ENCODE data around the gene PTCRA. TPM values are rescaled to one million over a fixed set of nuclear protein-coding genes. Genes with fewer than 3 reads are reported as not detected.
"Not testable (repeated sequence)": the region's sequence is repeated elsewhere in the genome, so short reads cannot be mapped to it uniquely, and the experiment has no call there.

The PTCRA gene
- polyA plus RNA-seq, 4 donors: 0.27 to 0.47 (median 0.39) TPM

DNA sequence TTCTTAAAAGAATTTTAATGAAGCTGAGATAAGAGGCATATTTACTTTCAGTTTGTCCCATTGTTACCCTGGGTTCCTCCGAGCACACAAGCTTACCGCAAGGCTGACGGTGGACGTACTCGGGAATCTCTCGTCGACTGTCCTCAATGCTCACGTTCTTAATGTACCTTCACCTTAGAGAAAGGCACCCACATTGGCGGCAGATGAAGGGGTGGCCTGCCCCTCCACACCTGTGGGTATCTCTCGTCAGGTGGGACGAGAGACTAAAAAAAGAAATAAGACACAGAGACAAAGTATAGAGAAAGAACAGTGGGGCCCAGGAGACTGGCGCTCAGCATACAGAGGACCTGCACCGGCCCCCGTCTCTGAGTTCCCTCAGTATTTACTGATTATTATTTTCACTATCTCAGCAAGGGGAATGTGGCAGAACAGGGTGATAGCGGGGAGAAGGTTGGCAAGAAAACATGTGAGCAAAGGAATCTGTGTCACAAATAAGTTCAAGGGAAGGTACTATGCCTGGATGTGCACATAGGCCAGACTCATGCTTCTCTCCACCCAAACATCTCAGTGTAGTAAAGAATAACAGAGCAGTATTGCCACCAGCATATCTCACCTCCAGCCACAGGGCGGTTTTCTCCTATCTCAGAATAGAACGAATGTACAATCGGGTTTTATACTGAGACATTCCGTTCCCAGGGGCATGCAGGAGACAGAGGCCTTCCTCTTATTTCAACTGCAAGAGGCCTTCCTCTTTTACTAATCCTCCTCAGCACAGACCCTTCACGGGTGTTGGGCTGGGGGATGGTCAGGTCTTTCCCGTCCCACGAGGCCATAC lies 13.2 kb upstream of the PTCRA start:
- not testable (repeated sequence) for DNase-seq (ENCODE audit: low read depth in 4 of 4, low spot score in 2 of 4)

DNA sequence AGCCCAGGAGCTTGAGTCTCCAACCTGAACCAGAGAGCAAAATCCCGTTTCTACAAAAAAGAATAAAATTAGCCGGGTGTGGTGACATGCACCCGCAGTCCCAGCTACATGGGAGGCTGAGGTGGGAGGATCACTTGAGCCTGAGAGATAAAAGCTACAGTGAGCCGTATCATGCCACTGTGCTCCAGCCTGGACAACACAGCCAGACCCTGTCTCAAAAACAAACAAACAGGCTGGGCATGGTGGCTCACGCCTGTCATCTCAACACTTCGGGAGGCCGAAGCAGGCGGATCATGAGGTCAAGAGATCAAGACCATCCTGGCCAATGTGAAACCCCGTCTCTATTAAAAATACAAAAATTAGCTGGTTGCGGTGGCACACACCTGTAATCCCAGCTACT lies 11.4 kb upstream of the PTCRA start:
- DNase-seq (ENCODE audit: low read depth in 4 of 4, low spot score in 2 of 4): no peak

DNA sequence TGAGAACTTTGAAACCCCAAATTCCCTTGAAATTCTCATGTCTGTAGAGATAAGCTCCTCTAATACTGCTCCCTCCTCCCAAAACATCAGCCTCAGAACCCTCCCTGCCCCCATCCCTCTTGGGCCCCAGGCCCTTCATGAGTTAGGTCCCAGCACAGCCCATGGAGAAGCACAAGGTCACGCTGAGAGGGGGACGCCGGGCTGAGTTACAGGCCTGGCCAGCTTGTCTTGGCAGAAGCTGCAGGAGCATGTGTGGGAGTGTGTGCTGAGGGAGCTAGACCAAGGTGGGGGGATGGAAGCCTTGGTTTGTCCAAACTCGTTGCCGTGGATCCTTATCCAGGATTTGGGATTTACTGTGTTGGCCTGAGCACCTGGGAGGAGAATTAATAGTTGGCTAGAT lies 8.5 kb upstream of the PTCRA start:
- no peak for DNase-seq (ENCODE audit: low read depth in 4 of 4, low spot score in 2 of 4)

DNA sequence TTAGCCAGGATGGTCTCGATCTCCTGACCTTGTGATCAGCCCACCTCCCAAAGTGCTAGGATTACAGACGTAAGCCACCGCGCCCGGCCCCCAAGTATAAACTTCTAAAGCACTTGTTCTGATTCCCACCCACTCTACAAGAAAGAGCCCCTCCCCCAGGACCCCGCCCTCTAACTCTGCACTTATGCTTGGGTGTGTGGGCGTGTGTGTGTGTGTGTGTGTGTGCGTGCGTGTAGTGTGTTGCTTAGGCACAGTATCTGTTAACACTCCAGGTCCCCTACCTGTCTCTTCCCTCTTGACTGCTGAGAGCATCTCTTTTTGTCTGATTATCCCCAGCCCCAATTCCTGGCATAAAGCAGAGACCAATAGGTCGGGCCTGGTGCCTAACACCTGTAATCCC lies 6.0 kb upstream of the PTCRA start:
- no peak for DNase-seq (ENCODE audit: low read depth in 4 of 4, low spot score in 2 of 4)

DNA sequence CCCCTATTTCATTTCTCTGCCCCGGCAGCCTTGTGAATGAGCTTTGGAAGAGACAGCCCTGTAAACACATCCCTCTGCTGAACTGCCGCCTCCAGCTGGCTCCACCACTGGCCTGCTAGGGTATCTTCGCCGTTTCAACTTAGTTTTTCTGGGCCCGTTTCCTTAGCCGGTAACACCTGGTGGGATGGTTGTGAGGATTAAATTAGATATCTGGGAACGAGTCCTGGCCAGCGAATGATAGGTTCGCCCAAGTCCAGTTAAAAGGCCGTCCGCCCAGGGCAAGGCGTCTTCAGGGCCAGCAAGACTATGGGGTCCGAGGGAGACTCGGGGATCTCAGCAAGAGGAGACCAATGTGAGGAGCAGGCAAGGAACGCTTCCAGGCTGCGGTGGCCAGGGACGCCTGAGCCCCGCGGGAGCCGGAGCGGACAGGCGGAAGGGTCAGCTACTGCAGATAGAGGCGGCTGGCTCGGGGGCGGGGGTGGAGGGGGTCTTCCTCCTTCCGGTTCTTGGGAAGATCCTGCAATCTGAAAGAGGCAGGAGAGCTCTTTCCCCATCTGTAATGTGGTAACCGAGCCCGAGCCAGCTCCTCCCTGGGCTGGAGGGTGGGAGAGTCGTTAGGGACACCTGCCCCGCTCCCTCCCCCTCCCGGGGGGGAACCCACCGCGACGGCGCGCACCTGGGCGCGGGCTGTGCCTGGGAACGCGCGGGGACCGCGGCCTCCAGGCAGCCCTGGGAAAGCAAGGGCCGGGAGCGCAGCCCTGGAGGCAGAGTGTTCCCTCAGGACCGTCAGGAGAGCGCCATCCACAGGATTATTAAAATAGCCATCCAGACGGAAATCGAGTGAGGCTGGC lies 4.5 kb upstream of the PTCRA start:
- DNase-seq (ENCODE audit: low read depth in 4 of 4, low spot score in 2 of 4): no peak

- DNase-seq (ENCODE audit: low read depth in 4 of 4, low spot score in 2 of 4): no peak
These were observed 1.3 kb upstream of the PTCRA start for GRCh38 chr6:42914546-42914945.

- DNase-seq (ENCODE audit: low read depth in 4 of 4, low spot score in 2 of 4): no peak
These were observed 435 bp downstream of the PTCRA start for GRCh38 chr6:42916288-42916687.

DNA sequence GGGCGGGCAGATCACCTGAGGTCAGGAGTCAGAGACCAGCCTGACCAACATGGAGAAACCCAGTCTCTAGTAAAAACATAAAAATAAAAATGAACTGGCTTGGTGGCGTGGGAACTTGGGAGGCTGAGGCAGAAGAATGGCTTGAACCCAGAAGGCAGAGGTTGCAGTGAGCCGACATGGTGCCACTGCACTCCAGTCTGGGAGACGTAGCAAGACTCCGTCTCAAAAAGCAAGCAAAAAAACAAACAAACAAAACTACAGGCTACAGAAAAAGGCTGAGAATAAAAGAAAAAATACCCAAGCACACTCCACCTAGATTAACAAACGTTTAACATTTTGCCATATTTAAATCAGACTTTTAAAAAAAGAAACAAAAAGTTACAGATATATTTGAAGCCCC lies 5.9 kb downstream of the PTCRA start:
- DNase-seq (ENCODE audit: low read depth in 4 of 4, low spot score in 2 of 4): no peak

DNA sequence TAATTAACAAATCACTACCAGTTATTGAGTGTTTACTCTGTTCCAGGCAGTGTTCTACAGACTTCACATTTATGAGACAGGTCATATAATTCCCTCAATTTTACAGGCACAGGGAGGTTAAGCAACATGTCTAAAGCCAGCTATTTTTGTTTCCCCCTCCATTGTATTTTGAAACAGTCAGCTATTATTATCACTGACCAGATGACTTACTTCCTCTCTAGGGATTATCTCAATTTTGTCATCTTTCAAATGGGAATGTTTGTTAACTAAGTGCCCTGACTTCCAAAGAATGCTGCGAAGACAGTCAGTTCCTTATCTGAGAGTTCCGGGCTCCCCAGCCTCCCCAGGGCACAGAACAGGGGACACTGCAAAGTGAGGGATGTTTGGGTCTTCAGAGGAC lies 7.8 kb downstream of the PTCRA start:
- no peak for DNase-seq (ENCODE audit: low read depth in 4 of 4, low spot score in 2 of 4)

DNA sequence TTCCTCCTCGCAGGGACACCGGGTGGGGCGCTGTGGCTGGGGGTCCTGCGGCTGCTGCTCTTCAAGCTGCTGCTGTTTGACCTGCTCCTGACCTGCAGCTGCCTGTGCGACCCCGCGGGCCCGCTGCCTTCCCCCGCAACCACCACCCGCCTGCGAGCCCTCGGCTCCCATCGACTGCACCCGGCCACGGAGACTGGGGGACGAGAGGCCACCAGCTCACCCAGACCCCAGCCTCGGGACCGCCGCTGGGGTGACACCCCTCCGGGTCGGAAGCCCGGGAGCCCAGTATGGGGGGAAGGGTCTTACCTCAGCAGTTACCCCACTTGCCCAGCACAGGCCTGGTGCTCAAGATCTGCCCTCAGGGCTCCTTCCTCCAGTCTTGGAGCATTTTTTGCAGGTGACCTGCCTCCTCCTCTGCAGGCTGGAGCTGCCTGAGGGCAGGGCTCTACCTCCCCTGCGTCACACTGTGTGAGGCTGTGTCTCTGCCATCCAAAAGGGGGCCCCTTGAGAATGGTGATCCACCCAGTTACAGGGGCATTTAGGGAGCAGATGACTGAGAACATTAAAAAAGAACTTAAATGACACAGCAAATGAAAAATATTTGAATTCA lies 9.5 kb downstream of the PTCRA start:
- no peak for DNase-seq (ENCODE audit: low read depth in 4 of 4, low spot score in 2 of 4)

DNA sequence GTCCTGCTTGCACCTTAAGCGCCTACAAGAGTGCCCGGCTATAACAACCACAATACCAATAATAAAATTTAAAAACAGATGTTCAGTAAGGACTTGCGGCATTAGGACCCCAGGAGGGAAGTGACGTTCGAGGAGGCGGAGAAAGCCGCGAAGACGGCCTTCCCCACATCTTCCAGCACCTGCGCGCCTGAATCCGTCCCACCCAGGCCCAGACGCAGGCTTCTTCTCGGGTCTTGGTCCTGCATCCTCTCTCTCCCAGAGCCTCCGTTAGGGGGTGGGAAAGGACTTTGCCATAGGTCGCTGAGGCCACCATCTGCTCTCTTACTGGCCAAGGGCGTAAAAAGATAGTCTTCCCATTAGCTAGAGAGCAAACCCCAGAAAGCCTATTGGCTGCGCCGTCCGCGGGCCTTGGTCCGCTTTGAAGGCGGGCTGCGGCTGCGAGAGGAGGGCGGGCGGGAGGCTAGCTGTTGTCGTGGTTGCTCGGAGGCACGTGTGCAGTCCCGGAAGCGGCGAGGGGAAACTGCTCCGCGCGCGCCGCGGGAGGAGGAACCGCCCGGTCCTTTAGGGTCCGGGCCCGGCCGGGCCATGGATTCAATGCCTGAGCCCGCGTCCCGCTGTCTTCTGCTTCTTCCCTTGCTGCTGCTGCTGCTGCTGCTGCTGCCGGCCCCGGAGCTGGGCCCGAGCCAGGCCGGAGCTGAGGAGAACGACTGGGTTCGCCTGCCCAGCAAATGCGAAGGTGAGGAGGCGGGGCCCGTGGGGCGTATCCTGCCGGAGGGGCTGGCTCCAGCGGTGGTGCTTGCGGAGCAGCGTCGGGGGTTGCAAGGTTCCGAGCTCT lies 13.3 kb downstream of the PTCRA start, which contains the start of gene CNPY3:
TSS of gene CNPY3 (plus strand) at position 495 of the 835 bp plus-strand sequence. CDS start at position 586, 91 bp downstream.
- peak; percentile 88 to 93 (median 90) for DNase-seq (ENCODE audit: low read depth in 4 of 4, low spot score in 2 of 4)

GRCh38 chr6:42929821-42930360 lies 14.0 kb downstream of the PTCRA start:
- DNase-seq (ENCODE audit: low read depth in 4 of 4, low spot score in 2 of 4): peak in 3 of 4 donors; percentile 58 to 69 (median 66)

GRCh38 chr6:42932412-42932811 lies 16.6 kb downstream of the PTCRA start:
- DNase-seq (ENCODE audit: low read depth in 4 of 4, low spot score in 2 of 4): no peak

DNA sequence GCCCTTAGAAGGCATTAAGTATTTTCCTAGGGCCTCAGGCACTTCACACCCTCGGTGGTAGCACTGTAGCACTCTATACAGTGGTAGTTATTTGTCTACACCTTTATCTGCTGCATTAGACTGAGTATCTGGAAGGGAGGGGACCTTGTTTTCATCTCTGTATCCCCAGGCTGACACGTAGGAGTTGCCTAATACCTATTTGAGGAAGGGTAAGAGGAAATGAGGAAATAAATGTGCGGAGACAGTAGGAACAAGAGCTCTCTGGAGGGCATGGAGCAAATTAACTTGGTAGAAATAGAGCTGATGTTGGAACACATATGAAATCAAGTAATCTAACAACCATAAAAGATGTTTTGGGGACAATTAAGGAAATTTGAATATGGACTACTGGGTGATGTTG lies 17.4 kb downstream of the PTCRA start:
- DNase-seq (ENCODE audit: low read depth in 4 of 4, low spot score in 2 of 4): no peak

DNA sequence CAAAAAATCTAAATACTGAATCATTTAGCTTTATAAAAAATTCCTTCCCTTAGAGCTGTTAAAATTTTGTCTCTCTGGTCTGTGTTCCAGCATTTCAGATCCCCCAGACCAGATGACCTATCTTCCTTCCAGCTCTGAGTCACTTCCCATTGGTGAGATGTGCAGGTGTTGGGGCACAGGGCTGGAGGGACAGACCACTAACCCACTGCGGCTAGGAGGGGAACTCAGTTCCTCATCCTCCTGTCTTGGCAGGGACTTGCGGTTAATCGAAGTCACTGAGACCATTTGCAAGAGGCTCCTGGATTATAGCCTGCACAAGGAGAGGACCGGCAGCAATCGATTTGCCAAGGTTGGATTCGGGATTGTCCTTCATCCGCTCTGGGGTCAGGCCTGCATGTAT lies 19.5 kb downstream of the PTCRA start:
- DNase-seq (ENCODE audit: low read depth in 4 of 4, low spot score in 2 of 4): no peak

- no peak for DNase-seq (ENCODE audit: low read depth in 4 of 4, low spot score in 2 of 4)
These were observed 20.5 kb downstream of the PTCRA start for GRCh38 chr6:42936398-42936797.

GRCh38 chr6:42937548-42938427 lies 21.9 kb downstream of the PTCRA start:
- no peak for DNase-seq (ENCODE audit: low read depth in 4 of 4, low spot score in 2 of 4)

DNA sequence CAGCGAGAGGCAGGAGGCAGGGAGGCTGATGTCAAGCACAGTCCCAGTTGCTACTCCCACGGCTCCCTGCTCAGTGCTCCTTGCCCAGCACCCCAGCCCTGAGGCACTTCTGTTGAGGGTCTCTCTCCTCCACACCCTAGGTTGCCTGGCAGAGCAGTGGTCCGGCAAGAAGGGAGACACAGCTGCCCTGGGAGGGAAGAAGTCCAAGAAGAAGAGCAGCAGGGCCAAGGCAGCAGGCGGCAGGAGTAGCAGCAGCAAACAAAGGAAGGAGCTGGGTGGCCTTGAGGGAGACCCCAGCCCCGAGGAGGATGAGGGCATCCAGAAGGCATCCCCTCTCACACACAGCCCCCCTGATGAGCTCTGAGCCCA lies 22.6 kb downstream of the PTCRA start:
- DNase-seq (ENCODE audit: low read depth in 4 of 4, low spot score in 2 of 4): no peak
